HG03175 (cell line): ENCODE measurements around the gene CASD1.
A peak's percentile ranks its signal among the peaks of the same experiment; 100 is the strongest.

Experiments used
- ATAC-seq: cut with Tn5 transposase; IDR thresholded peaks from one replicate; pipeline ENCODE4 v1.9.1; 2021; ENCODE audit warnings: mild to moderate bottlenecking, moderate library complexity; ENCODE audit not compliant: unreplicated experiment

CASD1 gene

DNA sequence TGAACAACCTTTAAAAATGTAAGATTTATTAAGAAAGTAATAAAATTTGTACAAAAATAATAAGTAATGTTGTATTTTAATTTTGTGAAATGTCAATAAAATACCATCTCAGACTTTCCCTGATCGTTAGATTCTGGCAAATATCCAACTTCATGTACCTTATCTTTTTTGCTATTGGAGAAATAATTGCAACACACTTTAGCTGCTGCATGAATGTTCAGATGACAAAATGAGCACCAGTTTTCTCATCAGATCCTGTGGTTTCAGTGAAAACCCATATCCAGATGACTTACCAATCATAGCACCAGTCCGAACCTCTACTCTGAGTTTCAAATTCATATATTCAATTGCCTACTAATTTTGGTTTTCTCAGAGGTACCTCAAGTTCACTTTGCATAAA lies 69.9 kb downstream of the CASD1 start:
- no peak for ATAC-seq

DNA sequence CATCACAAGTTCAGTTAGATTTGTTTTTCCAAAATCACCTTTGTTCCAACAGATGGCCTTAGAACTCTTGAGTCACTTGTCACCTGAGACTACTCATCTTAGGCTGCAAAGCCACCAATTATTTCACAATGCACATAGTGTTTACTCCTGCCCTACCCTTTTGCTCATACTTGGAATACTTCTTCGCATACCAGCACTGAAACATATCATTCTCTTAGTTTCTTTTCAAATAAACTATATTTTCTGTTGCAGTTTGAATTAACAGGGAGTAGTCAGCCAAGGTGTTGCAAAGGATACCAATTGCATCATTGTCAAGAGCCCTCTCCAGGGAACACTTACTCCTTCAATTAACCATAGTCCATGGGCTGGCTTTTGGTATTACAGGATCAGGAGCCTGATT lies 71.0 kb downstream of the CASD1 start:
- ATAC-seq, result no peak

DNA sequence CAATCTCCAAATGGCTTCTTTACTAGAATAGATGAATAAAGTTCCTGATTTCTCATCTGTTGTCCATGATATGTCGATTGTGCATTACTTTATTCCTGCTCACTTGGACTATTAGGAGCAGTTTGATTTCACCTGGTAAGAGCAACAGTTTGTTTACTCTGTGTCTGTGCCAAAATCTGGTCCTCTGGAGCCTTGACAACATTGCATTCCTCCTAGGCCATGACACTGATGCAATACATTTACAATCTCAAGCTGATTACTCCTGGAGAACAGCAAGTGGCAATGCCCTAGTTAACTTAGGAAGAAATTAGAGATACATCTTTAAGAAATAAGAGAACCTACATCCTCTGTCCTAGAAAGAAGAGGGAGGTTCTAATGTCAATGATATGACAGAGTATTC lies 74.5 kb downstream of the CASD1 start:
- no peak for ATAC-seq

DNA sequence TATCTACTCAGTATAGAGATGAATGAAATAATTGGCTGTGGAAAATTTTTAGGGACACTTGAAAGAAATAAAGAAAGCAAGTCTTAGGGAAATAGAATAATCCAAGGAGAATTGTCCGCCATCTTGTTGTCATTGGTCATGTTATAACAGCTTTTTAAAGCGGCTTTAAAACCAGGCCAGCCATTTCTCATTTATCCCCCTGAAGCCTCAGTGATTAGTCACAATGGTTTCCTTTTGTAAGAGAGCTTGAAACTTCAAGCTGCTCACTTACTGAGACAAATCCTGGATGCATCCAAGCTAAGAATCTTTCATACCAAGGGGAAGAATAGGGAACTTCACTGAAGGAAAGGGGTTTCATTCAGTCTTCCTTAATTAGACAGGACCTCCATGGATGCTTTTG lies 78.5 kb downstream of the CASD1 start:
- no peak for ATAC-seq

DNA sequence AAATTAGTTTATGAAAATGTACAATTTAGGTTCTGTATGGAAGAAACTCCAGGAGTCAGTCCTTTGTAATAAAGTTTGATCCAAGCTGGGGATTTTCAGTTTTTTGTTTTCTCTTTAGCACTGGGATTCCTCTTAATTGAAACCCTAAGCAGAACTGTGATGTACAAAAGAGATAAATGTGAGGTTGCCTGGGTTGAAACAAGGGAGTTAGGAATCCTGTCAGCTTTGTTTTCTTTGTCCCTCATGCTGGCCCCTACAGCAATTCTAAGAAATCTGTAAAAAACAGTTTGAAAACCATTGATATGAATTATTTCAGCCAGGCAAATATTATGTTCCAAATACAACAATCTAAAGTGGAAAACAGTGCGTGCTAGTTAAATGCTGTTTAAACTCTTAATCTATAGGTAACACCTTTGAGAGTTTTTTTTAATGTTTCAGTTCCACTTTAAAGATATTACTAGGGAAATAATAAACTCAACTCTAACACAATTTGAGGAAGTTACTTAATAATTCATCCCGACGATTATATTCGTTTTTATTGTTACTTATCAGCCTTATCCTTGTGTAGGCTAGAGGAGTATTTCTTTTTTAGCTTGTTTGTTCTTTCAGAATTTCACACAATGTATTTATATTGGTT lies 81.0 kb downstream of the CASD1 start:
- peak; percentile 65 for ATAC-seq

DNA sequence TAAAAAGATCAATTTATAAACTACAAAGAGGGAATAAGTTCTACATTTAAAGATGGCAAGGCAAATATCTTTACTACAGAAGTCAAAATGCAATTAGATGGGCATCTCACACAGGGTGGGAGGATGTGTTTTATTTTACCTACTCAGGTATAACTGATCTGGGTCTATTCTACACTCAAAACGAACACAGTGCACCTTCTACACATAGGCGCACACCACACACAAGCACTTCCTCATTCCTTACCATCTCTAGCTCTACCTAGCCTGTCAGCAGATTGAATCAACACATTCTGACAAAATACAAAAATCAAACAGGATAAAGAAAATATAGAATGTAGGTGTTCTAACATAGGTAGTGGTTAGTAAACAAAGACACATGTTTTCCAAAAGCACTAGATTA lies 81.6 kb downstream of the CASD1 start:
- peak; percentile 78 for ATAC-seq

DNA sequence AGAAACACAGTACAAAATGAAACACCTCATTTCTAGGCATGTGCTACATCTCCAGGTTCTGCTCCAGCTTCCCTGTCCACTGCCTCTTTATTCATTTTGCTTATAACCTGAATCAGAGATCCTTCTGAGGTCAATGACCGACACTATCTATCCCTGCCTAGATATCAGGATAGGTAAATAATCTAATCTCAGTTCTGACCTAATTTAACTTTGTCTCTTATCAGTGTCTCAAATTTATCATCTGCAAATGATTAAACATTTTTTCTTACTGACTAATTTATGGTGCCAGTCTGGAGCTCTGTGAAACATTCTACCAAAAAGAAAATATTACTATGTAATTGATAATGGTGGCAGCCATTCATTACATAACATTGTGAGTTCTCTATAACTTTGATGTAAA lies 85.3 kb downstream of the CASD1 start:
- no peak for ATAC-seq

DNA sequence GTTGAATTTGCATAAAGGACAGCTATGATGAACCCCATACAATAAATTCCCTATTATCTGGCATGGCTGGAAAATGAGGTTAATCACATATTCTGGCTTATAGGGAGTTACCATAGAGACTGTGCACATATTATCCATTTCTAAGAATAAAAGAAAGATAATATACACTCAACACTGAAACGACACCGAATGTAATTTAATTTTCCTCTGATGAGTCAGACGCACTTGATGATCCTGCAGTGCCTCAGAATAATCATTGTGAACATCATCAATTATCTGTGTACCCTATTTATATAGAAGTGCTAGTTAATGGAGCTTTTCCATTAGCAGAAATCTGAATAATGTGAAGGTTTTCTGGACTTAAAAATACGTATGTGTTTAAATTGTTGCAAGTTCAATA lies 86.1 kb downstream of the CASD1 start:
- ATAC-seq, result no peak

DNA sequence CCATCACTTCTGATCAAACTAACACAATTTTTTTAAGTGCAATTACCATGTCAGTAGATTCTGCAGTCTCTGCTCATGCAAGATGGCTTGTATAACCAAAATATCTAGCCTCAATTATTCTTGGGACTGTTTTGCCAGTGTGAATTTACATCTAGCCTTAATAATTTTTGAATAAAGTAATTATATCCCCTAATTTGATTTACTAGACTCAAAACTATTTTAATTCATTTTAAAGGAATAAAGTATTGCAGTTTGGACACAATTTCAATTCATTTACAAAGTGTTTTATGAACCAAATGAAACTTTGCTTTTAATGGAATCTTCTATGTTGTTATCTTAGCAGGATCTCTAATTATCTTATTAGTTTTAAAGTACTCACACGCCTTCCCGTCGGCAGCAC lies 90.7 kb downstream of the CASD1 start:
- no peak for ATAC-seq

DNA sequence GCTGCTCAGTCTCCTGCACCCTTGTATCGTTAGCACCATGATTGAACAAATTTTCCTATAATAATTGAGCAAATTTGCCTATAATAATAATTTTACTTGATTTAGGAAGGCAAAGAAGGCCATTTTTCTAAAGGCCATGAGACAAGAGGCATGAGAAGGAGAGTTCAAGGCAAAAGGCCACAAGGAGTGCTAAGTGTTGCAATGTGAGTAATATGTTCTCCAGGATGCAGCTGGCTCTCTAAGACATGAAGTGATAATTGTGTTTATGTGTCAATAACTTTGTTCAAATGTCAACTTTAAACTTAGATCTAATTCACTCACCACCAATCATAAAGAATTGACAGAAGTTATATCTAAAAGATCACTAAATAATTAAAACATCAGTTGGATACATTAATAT lies 92.6 kb downstream of the CASD1 start:
- no peak for ATAC-seq

DNA sequence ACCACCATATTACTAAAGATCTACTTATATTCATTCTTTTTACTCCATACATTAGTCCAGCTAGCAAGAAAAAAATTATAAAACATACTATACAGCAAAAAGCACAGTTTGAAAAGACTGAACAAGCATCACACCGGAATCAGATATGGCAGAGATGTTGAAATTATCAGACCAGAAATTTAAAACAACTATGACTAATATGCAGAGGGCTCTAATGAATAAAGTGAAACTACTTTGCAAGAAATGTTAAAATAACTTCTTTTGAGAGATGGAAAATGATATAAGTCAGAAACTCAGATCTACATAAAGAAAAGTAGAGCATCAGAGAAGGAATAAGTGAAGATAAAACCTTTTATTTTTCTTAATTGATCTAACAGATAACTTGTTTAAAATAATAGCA lies 95.4 kb downstream of the CASD1 start:
- ATAC-seq, result peak; percentile 62
